ENCODE data around the gene ARFRP1.
A peak's percentile ranks its signal among the peaks of the same experiment; 100 is the strongest.

ARFRP1 gene

GRCh38 chr20:63743210-63743970, 35.6 kb upstream of the ARFRP1 start:
- no peak for DNase-seq

- no peak for DNase-seq
Observed at GRCh38 chr20:63742381-63743024, 34.7 kb upstream of the ARFRP1 start.

- DNase-seq = no peak
Observed at GRCh38 chr20:63741676-63742380, 34.1 kb upstream of the ARFRP1 start.

GRCh38 chr20:63741354-63741675, 33.5 kb upstream of the ARFRP1 start:
- no peak for DNase-seq

- peak; percentile 63 to 86 for DNase-seq
Observed at GRCh38 chr20:63740627-63741353, 33.0 kb upstream of the ARFRP1 start.

- no peak for DNase-seq
Observed at GRCh38 chr20:63740070-63740626, 32.4 kb upstream of the ARFRP1 start.

- DNase-seq = peak; percentile 19 to 31
Observed at GRCh38 chr20:63739130-63740069, 31.6 kb upstream of the ARFRP1 start, which contains the start of gene SLC2A4RG. TSS of gene SLC2A4RG (plus strand) at chr20:63739776. CDS start at chr20:63739913, 137 bp downstream.

GRCh38 chr20:63738687-63739129, 30.9 kb upstream of the ARFRP1 start:
- DNase-seq = no peak

- no peak for DNase-seq
Observed at GRCh38 chr20:63737945-63738686, 30.3 kb upstream of the ARFRP1 start.

GRCh38 chr20:63737695-63737944, 29.8 kb upstream of the ARFRP1 start:
- no peak for DNase-seq

GRCh38 chr20:63736893-63737694, 29.3 kb upstream of the ARFRP1 start:
- DNase-seq = no peak

- DNase-seq = no peak
Observed at GRCh38 chr20:63735859-63736718, 28.3 kb upstream of the ARFRP1 start, which contains the start of gene LIME1. TSS of gene LIME1 (plus strand) at chr20:63736664. CDS start at chr20:63737550, 886 bp downstream.

- no peak for DNase-seq
Observed at GRCh38 chr20:63734946-63735858, 27.4 kb upstream of the ARFRP1 start.

- no peak for DNase-seq
Observed at GRCh38 chr20:63734111-63734945, 26.6 kb upstream of the ARFRP1 start.

GRCh38 chr20:63733579-63734081, 25.9 kb upstream of the ARFRP1 start:
- no peak for DNase-seq

GRCh38 chr20:63733117-63733516, 25.3 kb upstream of the ARFRP1 start:
- DNase-seq = no peak

All from Kasumi-1 (cell line).